Stomach smooth muscle (tissue), 2 donors: ENCODE data around the gene OTOF.

Source experiments
- H3K27ac ChIP-seq: one replicate; pipeline ENCODE4 v1.7.0; 2013; ENCODE audit warnings: mild to moderate bottlenecking, low read length, inconsistent platforms
- H3K27me3 ChIP-seq, 2 donors: one replicate each; pipeline ENCODE4 v1.7.0; 2013; ENCODE audit warnings: low read length in 2 of 2; ENCODE audit not compliant: insufficient read depth in 2 of 2, control insufficient read depth in 1 of 2
- H3K36me3 ChIP-seq, 2 donors: one replicate each; pipeline ENCODE4 v1.7.0; 2013; ENCODE audit warnings: low read length in 2 of 2; ENCODE audit not compliant: control insufficient read depth in 2 of 2, insufficient read depth in 2 of 2
- H3K4me1 ChIP-seq: one replicate; pipeline ENCODE4 v1.7.0; 2013; ENCODE audit warnings: low read length; ENCODE audit not compliant: control insufficient read depth, insufficient read depth
- H3K4me3 ChIP-seq, 2 donors: one replicate each; pipeline ENCODE4 v1.7.0; 2013; ENCODE audit warnings: low read length in 2 of 2
- H3K9ac ChIP-seq, 2 donors: one replicate each; pipeline ENCODE4 v1.7.0; 2013; ENCODE audit warnings: low read length in 2 of 2, mild to moderate bottlenecking in 1 of 2
- H3K9me3 ChIP-seq, 2 donors: one replicate each; pipeline ENCODE4 v1.7.0; 2013; ENCODE audit warnings: low read length in 2 of 2; ENCODE audit not compliant: control insufficient read depth in 2 of 2
- donor health status: healthy.
- donor health status: Pancreatic carcinoma.

The OTOF gene

GRCh38 chr2:26429779-26430578 lies 47.9 kb downstream of the OTOF start:
- Histone ChIP-seq H3K9me3 (no peaks in the 10 kb centered on the region), H3K27ac (no peak overlapping the region), H3K4me3 (no peak overlapping the region), H3K4me1 (no peaks in the 10 kb centered on the region), H3K9ac (no peak overlapping the region), H3K36me3 (no peaks in the 10 kb centered on the region), H3K27me3 (peaks cover 0 to 6% of the 10 kb centered on the region in 2 donors)

GRCh38 chr2:26428846-26429245 lies 49.1 kb downstream of the OTOF start:
- H3K27ac ChIP-seq = no peak overlapping the region
- H3K36me3 ChIP-seq = no peaks in the 10 kb centered on the region
- no peak overlapping the region for H3K4me3 ChIP-seq
- no peaks in the 10 kb centered on the region for H3K9me3 ChIP-seq
- H3K4me1 ChIP-seq = no peaks in the 10 kb centered on the region
- no peak overlapping the region for H3K9ac ChIP-seq
- H3K27me3 ChIP-seq = peaks cover 0 to 6% of the 10 kb centered on the region in 2 donors

GRCh38 chr2:26424221-26424620 lies 53.7 kb downstream of the OTOF start:
- no peaks in the 10 kb centered on the region for H3K27me3 ChIP-seq
- no peak overlapping the region for H3K27ac ChIP-seq

GRCh38 chr2:26423750-26424149 lies 54.2 kb downstream of the OTOF start:
- no peaks in the 10 kb centered on the region for H3K27me3 ChIP-seq
- H3K9ac ChIP-seq = no peak overlapping the region
- no peak overlapping the region for H3K4me3 ChIP-seq
- no peak overlapping the region for H3K27ac ChIP-seq
- H3K36me3 ChIP-seq = no peaks in the 10 kb centered on the region
- no peaks in the 10 kb centered on the region for H3K4me1 ChIP-seq
- no peaks in the 10 kb centered on the region for H3K9me3 ChIP-seq

More at GRCh38 chr2:26424221-26424620, 53.7 kb downstream of the OTOF start:
- Histone ChIP-seq H3K9ac (no peak overlapping the region), H3K36me3 (no peaks in the 10 kb centered on the region), H3K4me3 (no peak overlapping the region), H3K9me3 (no peaks in the 10 kb centered on the region), H3K4me1 (no peaks in the 10 kb centered on the region)

GRCh38 chr2:26422947-26423629 lies 54.8 kb downstream of the OTOF start:
- Histone ChIP-seq H3K36me3 (no peaks in the 10 kb centered on the region), H3K9ac (no peak overlapping the region), H3K27ac (no peak overlapping the region), H3K27me3 (no peaks in the 10 kb centered on the region), H3K4me3 (no peak overlapping the region), H3K9me3 (no peaks in the 10 kb centered on the region), H3K4me1 (no peaks in the 10 kb centered on the region)

GRCh38 chr2:26421961-26422360 lies 56.0 kb downstream of the OTOF start:
- Histone ChIP-seq H3K4me1 (no peaks in the 10 kb centered on the region), H3K36me3 (no peaks in the 10 kb centered on the region), H3K4me3 (no peak overlapping the region), H3K27me3 (no peaks in the 10 kb centered on the region), H3K9me3 (no peaks in the 10 kb centered on the region), H3K9ac (no peak overlapping the region), H3K27ac (no peak overlapping the region)

GRCh38 chr2:26414311-26414710 lies 63.6 kb downstream of the OTOF start:
- Histone ChIP-seq H3K4me3 (no peak overlapping the region), H3K9me3 (no peaks in the 10 kb centered on the region), H3K36me3 (no peaks in the 10 kb centered on the region), H3K27ac (no peak overlapping the region), H3K27me3 (peaks cover 0 to 3% of the 10 kb centered on the region in 2 donors), H3K9ac (no peak overlapping the region), H3K4me1 (no peaks in the 10 kb centered on the region)

- H3K4me3 ChIP-seq = no peak overlapping the region
- no peak overlapping the region for H3K27ac ChIP-seq
- no peaks in the 10 kb centered on the region for H3K36me3 ChIP-seq
- H3K27me3 ChIP-seq = peaks cover 4 to 5% of the 10 kb centered on the region in 2 donors
- no peak overlapping the region for H3K9ac ChIP-seq
- no peaks in the 10 kb centered on the region for H3K9me3 ChIP-seq
- no peaks in the 10 kb centered on the region for H3K4me1 ChIP-seq
Measured at GRCh38 chr2:26412091-26412673, 65.7 kb downstream of the OTOF start.

- Histone ChIP-seq H3K9ac (no peak overlapping the region), H3K36me3 (no peaks in the 10 kb centered on the region), H3K4me1 (no peaks in the 10 kb centered on the region), H3K9me3 (no peaks in the 10 kb centered on the region), H3K27ac (no peak overlapping the region), H3K4me3 (no peak overlapping the region), H3K27me3 (peaks cover 4 to 5% of the 10 kb centered on the region in 2 donors)
Measured at GRCh38 chr2:26411419-26411818, 66.5 kb downstream of the OTOF start.

- Histone ChIP-seq H3K9me3 (no peaks in the 10 kb centered on the region), H3K4me1 (no peaks in the 10 kb centered on the region), H3K27me3 (peaks cover 4 to 5% of the 10 kb centered on the region in 2 donors), H3K9ac (no peak overlapping the region), H3K36me3 (no peaks in the 10 kb centered on the region), H3K27ac (no peak overlapping the region), H3K4me3 (no peak overlapping the region)
Measured at GRCh38 chr2:26410764-26411243, 67.1 kb downstream of the OTOF start.
